ENCODE results near the gene AK5. TPM values are rescaled to one million over a fixed set of nuclear protein-coding genes. Genes with fewer than 3 reads are reported as not detected.

The AK5 gene
- total RNA-seq, 6 donors from 2014 or later, result 0.10 to 0.74 TPM; not detected in 4

DNA sequence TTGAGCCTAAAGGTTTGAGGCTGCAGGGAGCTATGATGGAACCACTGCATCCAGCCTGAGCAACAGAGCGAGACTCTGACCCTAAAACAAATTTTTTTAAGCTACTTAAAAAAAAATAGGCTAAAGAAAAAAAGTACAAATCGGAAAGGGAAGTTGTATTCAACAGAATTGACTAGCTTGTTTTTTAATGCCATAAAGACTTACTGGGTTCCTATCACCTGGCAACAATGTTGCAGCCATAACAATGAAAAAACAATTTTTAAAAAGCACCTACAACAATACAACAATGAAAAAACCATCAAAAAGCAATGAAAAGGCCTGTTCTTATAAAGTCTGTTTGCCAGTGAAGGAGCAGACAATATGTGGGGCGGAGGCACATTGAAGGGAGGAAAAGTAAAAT, 42.5 kb upstream of the AK5 start:
- TF ChIP-seq EP300 (IDR thresholded peaks at IDR 0.05) (no peak), POLR2A (IDR thresholded peaks at IDR 0.05) (no peak), POLR2AphosphoS5 (IDR thresholded peaks at IDR 0.05) (no peak)
- TF ChIP-seq, protein P1, sequence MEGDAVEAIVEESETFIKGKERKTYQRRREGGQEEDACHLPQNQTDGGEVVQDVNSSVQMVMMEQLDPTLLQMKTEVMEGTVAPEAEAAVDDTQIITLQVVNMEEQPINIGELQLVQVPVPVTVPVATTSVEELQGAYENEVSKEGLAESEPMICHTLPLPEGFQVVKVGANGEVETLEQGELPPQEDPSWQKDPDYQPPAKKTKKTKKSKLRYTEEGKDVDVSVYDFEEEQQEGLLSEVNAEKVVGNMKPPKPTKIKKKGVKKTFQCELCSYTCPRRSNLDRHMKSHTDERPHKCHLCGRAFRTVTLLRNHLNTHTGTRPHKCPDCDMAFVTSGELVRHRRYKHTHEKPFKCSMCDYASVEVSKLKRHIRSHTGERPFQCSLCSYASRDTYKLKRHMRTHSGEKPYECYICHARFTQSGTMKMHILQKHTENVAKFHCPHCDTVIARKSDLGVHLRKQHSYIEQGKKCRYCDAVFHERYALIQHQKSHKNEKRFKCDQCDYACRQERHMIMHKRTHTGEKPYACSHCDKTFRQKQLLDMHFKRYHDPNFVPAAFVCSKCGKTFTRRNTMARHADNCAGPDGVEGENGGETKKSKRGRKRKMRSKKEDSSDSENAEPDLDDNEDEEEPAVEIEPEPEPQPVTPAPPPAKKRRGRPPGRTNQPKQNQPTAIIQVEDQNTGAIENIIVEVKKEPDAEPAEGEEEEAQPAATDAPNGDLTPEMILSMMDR (IDR thresholded peaks at IDR 0.05), result no peak
- Histone ChIP-seq H3K9me3 (no peaks in the 10 kb centered on the region), H3K27ac (no peak overlapping the region), H3K27me3 (no peaks in the 10 kb centered on the region), H3K4me3 (no peak overlapping the region), H3K4me1 (no peaks in the 10 kb centered on the region), H3K36me3 (no peaks in the 10 kb centered on the region)
- DNase-seq (no peak), ATAC-seq (ENCODE audit: low FRiP score in 2 of 2) (no peak)
- 64 to 88% methylated on average over 3 of the region's 3 CpGs for WGBS, 2 donors

DNA sequence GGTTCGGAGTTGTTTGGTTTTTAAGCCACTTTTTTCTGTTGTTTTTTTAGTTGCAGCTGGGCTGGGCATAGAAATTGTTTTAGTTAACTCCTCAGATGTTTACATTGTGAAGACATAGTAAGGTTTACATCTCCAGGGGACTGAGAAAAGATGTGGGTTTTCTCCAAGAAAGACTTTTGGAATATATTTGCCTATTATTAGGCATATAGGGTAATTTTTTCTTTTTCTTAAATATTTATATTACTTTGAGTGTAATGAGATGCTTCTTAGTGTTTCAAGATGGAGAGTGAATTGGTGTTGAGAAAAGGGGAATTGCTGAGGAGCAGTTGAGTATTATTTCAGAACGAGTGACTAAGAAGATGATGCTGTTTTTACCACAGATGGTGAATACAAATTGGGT, 36.0 kb upstream of the AK5 start:
- Histone ChIP-seq H3K27me3 (no peaks in the 10 kb centered on the region), H3K27ac (no peak overlapping the region), H3K4me3 (no peak overlapping the region), H3K9me3 (peaks cover 3 to 13% (median 7%) of the 10 kb centered on the region in 4 donors), H3K36me3 (no peaks in the 10 kb centered on the region), H3K4me1 (no peaks in the 10 kb centered on the region)
- ATAC-seq (ENCODE audit: low FRiP score in 2 of 2) (no peak), DNase-seq (no peak)
- 57 to 70% methylated on average over 2 of the region's 2 CpGs for WGBS, 2 donors
- TF ChIP-seq, protein P1 (IDR thresholded peaks at IDR 0.05), result no peak
- TF ChIP-seq EP300 (IDR thresholded peaks at IDR 0.05) (no peak), POLR2A (IDR thresholded peaks at IDR 0.05) (no peak), POLR2AphosphoS5 (IDR thresholded peaks at IDR 0.05) (no peak)

DNA sequence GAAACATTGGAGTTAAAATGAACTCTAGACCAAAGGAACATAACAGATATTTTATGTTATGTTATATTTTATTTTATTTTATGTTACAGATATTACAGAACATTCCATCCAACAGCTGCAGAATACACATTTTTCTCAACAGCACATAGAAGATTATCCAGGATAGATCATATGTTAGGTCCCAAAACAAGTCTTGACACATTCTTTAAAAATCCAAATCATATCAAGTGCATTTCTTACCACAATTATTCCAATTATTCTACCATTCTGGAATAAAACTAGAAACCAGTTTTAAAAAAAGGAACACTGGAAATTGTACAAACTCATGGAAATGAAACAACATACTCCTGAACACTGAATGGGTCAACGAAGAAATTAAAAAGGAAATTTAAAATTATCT, 31.7 kb upstream of the AK5 start:
- Histone ChIP-seq H3K4me1 (no peaks in the 10 kb centered on the region), H3K4me3 (no peak overlapping the region), H3K9me3 (peaks cover 3 to 16% (median 11%) of the 10 kb centered on the region in 4 donors), H3K27me3 (no peaks in the 10 kb centered on the region), H3K27ac (no peak overlapping the region), H3K36me3 (no peaks in the 10 kb centered on the region)
- DNase-seq, result no peak
- TF ChIP-seq, protein P1 (IDR thresholded peaks at IDR 0.05), result no peak
- TF ChIP-seq POLR2AphosphoS5 (IDR thresholded peaks at IDR 0.05) (no peak), EP300 (IDR thresholded peaks at IDR 0.05) (no peak), POLR2A (IDR thresholded peaks at IDR 0.05) (no peak)
- 87 to 94% methylated on average over 1 of the region's 1 CpG for WGBS, 2 donors
- ATAC-seq (ENCODE audit: low FRiP score in 2 of 2), result no peak

DNA sequence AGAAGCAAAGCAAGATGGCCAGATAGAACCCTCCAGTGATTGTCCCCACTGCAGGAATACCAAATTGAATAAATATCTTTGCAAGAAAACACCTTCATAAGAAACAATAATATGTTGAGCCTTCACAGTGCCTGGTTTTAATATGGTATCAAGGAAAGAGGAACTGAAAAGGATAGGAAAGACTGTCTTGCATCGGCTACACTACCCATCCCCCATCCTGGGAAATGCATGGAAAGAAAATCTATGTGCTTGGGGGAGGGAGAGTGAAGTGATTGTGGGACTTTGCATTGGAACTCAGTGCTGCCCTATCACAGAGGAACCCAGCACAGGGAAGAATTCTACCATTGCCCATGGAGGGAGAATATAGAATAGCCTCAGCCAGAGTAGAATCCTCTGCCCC, 28.6 kb upstream of the AK5 start:
- no peak for DNase-seq
- no peaks in the 10 kb centered on the region for H3K4me1 ChIP-seq
- ATAC-seq (ENCODE audit: low FRiP score in 2 of 2), result no peak
- no peak overlapping the region for H3K27ac ChIP-seq
- no peaks in the 10 kb centered on the region for H3K36me3 ChIP-seq
- no peaks in the 10 kb centered on the region for H3K27me3 ChIP-seq
- no peak overlapping the region for H3K4me3 ChIP-seq
- TF ChIP-seq POLR2A (IDR thresholded peaks at IDR 0.05), result no peak
- TF ChIP-seq POLR2AphosphoS5 (IDR thresholded peaks at IDR 0.05), result no peak
- TF ChIP-seq EP300 (IDR thresholded peaks at IDR 0.05), result no peak
- TF ChIP-seq, protein P1 (IDR thresholded peaks at IDR 0.05), result no peak
- 59 to 80% methylated on average over 1 of the region's 1 CpG for WGBS, 2 donors
- H3K9me3 ChIP-seq, result peaks cover 3 to 14% (median 9%) of the 10 kb centered on the region in 4 donors

DNA sequence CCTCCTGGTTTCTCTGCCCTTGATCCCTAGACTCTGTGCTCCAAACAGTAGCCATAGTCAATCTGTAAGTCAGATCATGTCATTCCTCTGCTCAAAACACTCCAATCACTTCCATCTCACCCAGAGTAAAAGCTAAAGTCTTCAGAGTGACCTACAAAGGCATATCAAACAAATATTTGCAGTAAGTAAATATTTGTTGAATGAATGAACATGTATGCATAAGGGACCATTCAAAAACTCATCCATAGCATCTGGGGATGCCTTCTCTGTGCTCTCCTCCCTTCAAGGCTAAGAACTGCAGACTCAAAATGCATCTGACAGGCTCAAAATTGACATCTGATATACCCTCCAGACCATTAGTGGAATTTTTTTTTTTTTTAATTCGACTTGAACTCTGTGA, 18.1 kb upstream of the AK5 start:
- H3K4me3 ChIP-seq, result no peak overlapping the region
- no peak overlapping the region for H3K27ac ChIP-seq
- no peaks in the 10 kb centered on the region for H3K36me3 ChIP-seq
- 45 to 75% methylated on average over 1 of the region's 1 CpG for WGBS, 2 donors
- ATAC-seq (ENCODE audit: low FRiP score in 2 of 2), result no peak
- no peak for DNase-seq
- H3K9me3 ChIP-seq, result no peaks in the 10 kb centered on the region
- TF ChIP-seq POLR2AphosphoS5 (IDR thresholded peaks at IDR 0.05) (no peak), EP300 (IDR thresholded peaks at IDR 0.05) (no peak), POLR2A (IDR thresholded peaks at IDR 0.05) (no peak)
- TF ChIP-seq, protein P1 (IDR thresholded peaks at IDR 0.05), result no peak
- H3K27me3 ChIP-seq, result no peaks in the 10 kb centered on the region
- H3K4me1 ChIP-seq, result no peaks in the 10 kb centered on the region
